HEK293T (cell line): ENCODE measurements around the gene NTN4.

Experiments
- CTCF ChIA-PET: fragments of 350-600 bp; formaldehyde crosslinking; extraction: SDS; loops from one replicate; lab custom pipeline; 2021; ENCODE audit warnings: antibody characterized with exemption, inconsistent platforms; lab: Yijun Ruan, JAX
- POLR2A ChIA-PET: fragments of 350-600 bp; formaldehyde crosslinking; extraction: SDS; loops from one replicate; lab custom pipeline; 2020; ENCODE audit warnings: antibody characterized with exemption, inconsistent platforms; lab: Yijun Ruan, JAX
- DNase-seq: peaks from one replicate; pipeline ENCODE4 v3.0.0; 2012; ENCODE audit warnings: mixed read lengths; ENCODE audit errors: extremely low spot score
- ARNT ChIP-seq: fragments of 450-650 bp; IDR thresholded peaks from 2 replicates; pipeline ENCODE4 v1.6.1; 2017; ENCODE audit warnings: mild to moderate bottlenecking
- BHLHE40 ChIP-seq: fragments of 450-650 bp; IDR thresholded peaks from 2 replicates; pipeline ENCODE4 v1.6.1; 2016; ENCODE audit warnings: mild to moderate bottlenecking, moderate library complexity, borderline replicate concordance
- CTBP1 ChIP-seq: fragments of 450-650 bp; IDR thresholded peaks from 2 replicates; pipeline ENCODE4 v1.6.1; 2016; ENCODE audit warnings: borderline replicate concordance
- ELF4 ChIP-seq: fragments of 450-650 bp; IDR thresholded peaks from 2 replicates; pipeline ENCODE4 v1.6.1; 2017; ENCODE audit warnings: antibody characterized with exemption
- FOXA1 ChIP-seq: fragments of 450-650 bp; IDR thresholded peaks from 2 replicates; pipeline ENCODE4 v1.6.1; 2016; ENCODE audit warnings: mild to moderate bottlenecking
- FOXK2 ChIP-seq: fragments of 450-650 bp; IDR thresholded peaks from 2 replicates; pipeline ENCODE4 v1.6.1; 2016; ENCODE audit warnings: mild to moderate bottlenecking
- FOXM1 ChIP-seq: fragments of 450-650 bp; IDR thresholded peaks from 2 replicates; pipeline ENCODE4 v1.6.1; 2017; ENCODE audit warnings: mild to moderate bottlenecking, borderline replicate concordance
- HDGF ChIP-seq: fragments of 450-650 bp; IDR thresholded peaks from 2 replicates; pipeline ENCODE4 v1.6.1; 2017; ENCODE audit warnings: antibody characterized with exemption, borderline replicate concordance
- L3MBTL2 ChIP-seq: fragments of 450-650 bp; conservative IDR thresholded peaks from 2 replicates; pipeline ENCODE4 v1.6.1; 2016; ENCODE audit warnings: mild to moderate bottlenecking
- LEF1 ChIP-seq: fragments of 450-650 bp; IDR thresholded peaks from 2 replicates; pipeline ENCODE4 v1.6.1; 2017; ENCODE audit warnings: mild to moderate bottlenecking, borderline replicate concordance
- NFRKB ChIP-seq: fragments of 450-650 bp; IDR thresholded peaks from 2 replicates; pipeline ENCODE4 v1.6.1; 2016; ENCODE audit warnings: mild to moderate bottlenecking, moderate library complexity
- SP1 ChIP-seq: fragments of 450-650 bp; IDR thresholded peaks from 2 replicates; pipeline ENCODE4 v1.6.1; 2017
- SUZ12 ChIP-seq: fragments of 450-650 bp; IDR thresholded peaks from 2 replicates; pipeline ENCODE4 v1.6.1; 2016; ENCODE audit warnings: mild to moderate bottlenecking
- TARDBP ChIP-seq: fragments of 450-650 bp; IDR thresholded peaks from 2 replicates; pipeline ENCODE4 v1.6.1; 2016
- ZNF384 ChIP-seq: fragments of 450-650 bp; IDR thresholded peaks from 2 replicates; pipeline ENCODE4 v1.6.1; 2016
- TF ChIP-seq, protein P1 (sequence below): fragments of 450-650 bp; IDR thresholded peaks from 2 replicates; pipeline ENCODE4 v1.6.1; 2016

NTN4 gene

DNA sequence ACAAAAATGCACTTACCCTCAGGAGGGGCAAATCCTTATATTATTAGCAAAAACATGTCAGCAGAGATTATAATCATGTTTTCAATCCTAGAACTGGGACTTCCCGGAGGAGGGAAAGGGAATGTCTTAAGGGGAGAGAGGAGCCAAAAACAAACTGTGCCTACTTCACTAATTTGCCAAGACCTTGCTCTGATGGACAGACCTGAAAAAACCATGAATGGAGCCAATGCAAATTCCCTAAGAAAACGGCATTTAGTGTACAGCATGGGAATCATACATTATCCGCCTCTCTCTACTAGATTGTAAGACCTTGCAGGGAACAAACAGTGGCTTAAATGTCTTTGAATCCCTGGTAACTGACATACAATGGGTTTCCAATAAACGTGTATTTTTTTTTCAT lies 70.4 kb downstream of the NTN4 start:
- DNase-seq: no peak
- TF ChIP-seq ELF4: no peak
- no peak for TF ChIP-seq FOXK2
- no peak for TF ChIP-seq TARDBP
- no peak for TF ChIP-seq LEF1
- TF ChIP-seq CTBP1: no peak
- TF ChIP-seq NFRKB: no peak
- TF ChIP-seq SUZ12: no peak
- TF ChIP-seq, protein P1, sequence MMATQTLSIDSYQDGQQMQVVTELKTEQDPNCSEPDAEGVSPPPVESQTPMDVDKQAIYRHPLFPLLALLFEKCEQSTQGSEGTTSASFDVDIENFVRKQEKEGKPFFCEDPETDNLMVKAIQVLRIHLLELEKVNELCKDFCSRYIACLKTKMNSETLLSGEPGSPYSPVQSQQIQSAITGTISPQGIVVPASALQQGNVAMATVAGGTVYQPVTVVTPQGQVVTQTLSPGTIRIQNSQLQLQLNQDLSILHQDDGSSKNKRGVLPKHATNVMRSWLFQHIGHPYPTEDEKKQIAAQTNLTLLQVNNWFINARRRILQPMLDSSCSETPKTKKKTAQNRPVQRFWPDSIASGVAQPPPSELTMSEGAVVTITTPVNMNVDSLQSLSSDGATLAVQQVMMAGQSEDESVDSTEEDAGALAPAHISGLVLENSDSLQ: no peak
- TF ChIP-seq SP1: no peak
- TF ChIP-seq HDGF: no peak
- TF ChIP-seq FOXA1: no peak
- no peak for TF ChIP-seq ARNT
- TF ChIP-seq FOXM1: no peak
- TF ChIP-seq ZNF384: no peak
- no peak for TF ChIP-seq BHLHE40
- ChIA-PET POLR2A (no interaction called here), CTCF (no interaction called here)

DNA sequence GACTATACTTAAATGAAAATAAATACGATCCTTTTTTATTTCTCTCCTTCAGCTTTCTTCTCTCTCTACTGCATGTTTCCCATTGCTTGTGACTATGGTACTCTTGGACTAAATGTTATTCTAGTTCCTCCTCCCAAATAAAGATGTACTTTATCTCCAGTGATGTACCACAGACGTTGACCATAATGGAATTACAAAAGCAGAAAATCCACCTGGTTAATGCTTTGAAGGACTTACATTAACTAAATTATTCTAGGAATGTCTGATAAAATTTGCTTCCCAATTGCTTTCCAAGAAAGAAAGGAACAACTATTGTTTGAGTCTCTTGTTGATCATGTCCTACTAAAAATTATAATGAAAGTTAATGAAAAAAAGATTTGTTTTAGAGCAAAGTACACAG lies 71.8 kb downstream of the NTN4 start:
- CTCF ChIA-PET: interaction anchor here (1.2 kb wide), 1 partner anchor 11 kb away, joined by 3 read pairs; no protein-coding TSS in a partner anchor
- no peak for DNase-seq
- no peak for TF ChIP-seq ARNT
- TF ChIP-seq SP1: no peak
- no peak for TF ChIP-seq L3MBTL2
- TF ChIP-seq ELF4: no peak
- TF ChIP-seq, protein P1: no peak
- no peak for TF ChIP-seq HDGF
- TF ChIP-seq BHLHE40: no peak
- POLR2A ChIA-PET: no interaction called here

DNA sequence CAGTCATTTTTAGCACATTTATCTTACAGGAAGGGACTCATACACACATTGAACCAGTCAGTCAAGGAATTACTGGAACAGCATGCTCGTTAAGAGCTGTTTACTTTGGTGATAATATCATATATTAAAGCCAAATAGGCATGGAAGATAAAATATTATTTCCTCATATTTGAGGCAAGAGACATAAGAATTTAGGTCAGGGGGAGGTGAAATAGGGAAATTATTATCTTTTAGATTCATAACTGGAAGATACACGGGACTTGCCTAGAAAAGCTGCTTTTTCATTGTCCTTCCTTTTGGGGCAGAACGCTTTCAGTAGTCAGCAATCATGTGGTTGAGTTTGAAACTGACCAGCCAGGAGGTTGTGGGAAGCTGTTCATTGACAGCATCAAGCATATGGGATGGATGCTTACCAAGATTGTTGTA lies 72.5 kb downstream of the NTN4 start:
- POLR2A ChIA-PET: no interaction called here
- no peak for DNase-seq
- CTCF ChIA-PET: interaction anchor here (1.2 kb wide), 1 partner anchor 12 kb away, joined by 3 read pairs; no protein-coding TSS in a partner anchor
- TF ChIP-seq FOXM1: no peak

DNA sequence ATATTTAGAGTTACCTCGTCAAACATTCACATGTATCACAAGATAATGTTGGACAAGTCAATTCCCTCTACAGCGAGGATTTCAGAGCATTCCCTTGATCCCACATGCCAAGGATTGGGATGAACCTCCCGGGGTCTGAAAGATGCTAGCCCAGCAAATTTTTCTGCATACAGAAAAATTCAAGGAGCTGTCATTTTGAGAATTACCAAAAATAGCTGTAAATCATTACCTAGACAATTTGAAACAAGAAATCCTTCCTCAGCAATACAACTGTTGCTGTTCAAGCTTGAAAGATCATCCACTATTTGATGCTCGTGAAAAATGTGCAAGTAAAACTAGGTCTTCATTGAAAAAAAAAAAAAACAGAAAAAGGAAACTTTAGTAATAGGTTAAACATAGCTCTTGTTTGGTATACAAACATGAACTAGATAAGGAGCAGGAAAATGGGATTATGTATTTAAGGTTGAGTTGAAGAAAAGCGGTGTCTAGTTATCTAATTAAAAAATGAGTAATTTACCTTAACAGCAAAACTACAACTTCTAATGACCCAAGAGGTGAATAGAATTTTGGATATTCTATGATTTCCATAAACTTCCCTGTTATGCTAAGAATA lies 73.1 kb downstream of the NTN4 start:
- DNase-seq: no peak
- no peak for TF ChIP-seq FOXM1
- TF ChIP-seq HDGF: no peak
- TF ChIP-seq LEF1: no peak
- TF ChIP-seq ZNF384: no peak
- no peak for TF ChIP-seq CTBP1
- no peak for TF ChIP-seq SP1
- no peak for TF ChIP-seq L3MBTL2
- no peak for TF ChIP-seq ARNT
- TF ChIP-seq BHLHE40: no peak
- no peak for TF ChIP-seq SUZ12
- no peak for TF ChIP-seq ELF4
- no peak for TF ChIP-seq FOXK2
- TF ChIP-seq FOXA1: no peak
- no peak for TF ChIP-seq NFRKB
- TF ChIP-seq, protein P1: no peak
- TF ChIP-seq TARDBP: no peak
- ChIA-PET POLR2A (no interaction called here), CTCF (interaction anchor here (1.2 kb wide), 1 partner anchor 12 kb away, joined by 3 read pairs; no protein-coding TSS in a partner anchor)

DNA sequence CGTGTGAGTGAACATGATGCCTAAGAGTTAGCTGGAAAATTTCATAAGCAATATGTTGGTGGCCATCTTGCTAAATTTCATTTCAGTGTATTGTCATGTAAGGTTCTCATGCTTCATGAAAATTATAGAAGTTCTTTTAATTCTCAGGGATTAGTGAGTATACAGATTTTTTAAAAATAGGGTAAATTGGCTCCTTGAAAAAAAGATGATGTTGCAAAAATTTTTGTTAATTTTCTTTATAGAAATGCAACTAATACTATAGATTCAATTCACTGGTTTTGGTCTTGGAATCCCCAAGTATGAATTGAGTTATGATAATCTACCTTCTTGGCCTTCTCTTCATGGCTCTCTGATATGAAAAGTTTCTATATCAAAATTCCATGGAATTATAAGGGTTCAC lies 75.4 kb downstream of the NTN4 start:
- no peak for DNase-seq
- TF ChIP-seq LEF1: no peak
- TF ChIP-seq FOXK2: no peak
- no peak for TF ChIP-seq TARDBP
- TF ChIP-seq ZNF384: no peak
- no peak for TF ChIP-seq ELF4
- TF ChIP-seq FOXM1: no peak
- TF ChIP-seq SP1: no peak
- no peak for TF ChIP-seq SUZ12
- TF ChIP-seq, protein P1: no peak
- no peak for TF ChIP-seq L3MBTL2
- no peak for TF ChIP-seq CTBP1
- no peak for TF ChIP-seq ARNT
- no peak for TF ChIP-seq HDGF
- no peak for TF ChIP-seq BHLHE40
- TF ChIP-seq NFRKB: no peak
- TF ChIP-seq FOXA1: no peak
- ChIA-PET POLR2A (no interaction called here), CTCF (no interaction called here)

DNA sequence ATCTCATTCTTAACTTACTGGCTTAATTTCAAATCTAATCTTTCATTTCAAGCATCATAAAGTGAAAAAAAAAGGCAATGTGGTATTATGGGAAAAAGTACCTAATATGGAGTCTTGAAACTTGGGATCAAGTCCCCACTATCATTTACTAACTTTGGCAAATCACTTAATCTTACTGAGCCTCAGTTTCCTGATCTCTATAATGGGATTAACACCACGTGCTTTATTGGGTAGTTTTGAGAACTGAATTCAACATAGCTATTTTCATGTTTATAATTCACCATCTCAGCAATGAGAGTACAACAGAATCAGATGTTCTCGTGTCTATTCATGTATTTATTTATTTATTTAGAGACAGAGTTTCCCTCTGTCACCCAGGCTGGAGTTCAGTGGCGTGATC lies 78.3 kb downstream of the NTN4 start:
- no peak for DNase-seq
- CTCF ChIA-PET: no interaction called here
- TF ChIP-seq TARDBP (no peak), ARNT (no peak), ZNF384 (no peak), HDGF (no peak), ELF4 (no peak), FOXK2 (no peak), FOXM1 (no peak)
- POLR2A ChIA-PET: no interaction called here
